ENCODE measurements around the gene PREX1.
"Not testable (repeated sequence)": the region's sequence is repeated elsewhere in the genome, so short reads cannot be mapped to it uniquely, and the experiment has no call there.

PREX1 gene

DNA sequence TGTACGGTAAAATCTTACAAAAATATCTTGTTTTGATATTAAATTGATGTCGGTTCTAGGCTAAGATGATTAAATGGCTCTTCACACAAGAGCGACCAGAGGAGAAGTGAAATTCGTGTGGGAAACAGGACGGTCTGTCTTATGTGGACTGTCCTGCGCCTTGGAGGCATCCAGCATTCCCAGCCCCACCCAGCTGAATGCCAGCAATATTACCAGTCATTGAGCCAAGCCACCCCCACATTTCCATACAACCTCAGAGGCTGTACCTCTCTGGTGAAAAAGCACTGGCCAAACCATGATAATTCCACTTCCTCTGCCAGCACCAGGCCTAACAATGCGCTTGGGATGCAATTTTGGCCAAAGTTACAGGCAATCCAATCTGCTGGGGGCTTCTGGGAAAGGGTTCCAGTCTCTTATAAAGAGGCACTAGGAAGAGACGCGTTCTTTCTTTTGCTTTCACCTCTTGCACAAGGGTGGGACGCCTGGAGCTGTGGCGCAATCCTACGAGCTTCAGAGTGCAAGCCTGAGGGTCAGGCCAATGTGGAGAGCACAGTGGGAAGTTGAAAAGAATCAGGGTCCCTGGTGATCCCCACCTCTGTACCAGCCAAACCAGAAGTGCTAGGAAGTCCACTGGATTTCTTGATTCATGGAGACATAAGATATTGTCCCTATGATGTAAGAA lies 213.1 kb downstream of the PREX1 start:
- no peak for DNase-seq

DNA sequence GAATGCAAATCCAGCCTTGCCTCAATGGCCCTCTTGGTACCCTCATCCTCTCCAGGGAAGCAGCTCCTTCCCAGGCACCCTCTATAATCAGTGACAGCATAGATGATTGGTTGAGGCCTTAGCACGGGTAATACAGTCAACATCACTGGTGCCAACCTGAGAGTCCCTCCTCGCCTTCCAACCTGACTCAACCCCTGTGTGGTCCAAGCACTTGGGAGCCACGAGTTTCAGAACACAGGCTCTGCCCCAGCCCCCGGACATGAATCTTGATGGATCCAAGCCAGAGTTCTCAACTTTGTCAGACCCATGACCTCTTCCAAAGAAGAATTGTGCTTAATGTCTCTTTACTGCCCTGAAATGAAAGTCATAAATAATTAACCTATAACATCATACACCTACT lies 213.9 kb downstream of the PREX1 start:
- no peak for DNase-seq

DNA sequence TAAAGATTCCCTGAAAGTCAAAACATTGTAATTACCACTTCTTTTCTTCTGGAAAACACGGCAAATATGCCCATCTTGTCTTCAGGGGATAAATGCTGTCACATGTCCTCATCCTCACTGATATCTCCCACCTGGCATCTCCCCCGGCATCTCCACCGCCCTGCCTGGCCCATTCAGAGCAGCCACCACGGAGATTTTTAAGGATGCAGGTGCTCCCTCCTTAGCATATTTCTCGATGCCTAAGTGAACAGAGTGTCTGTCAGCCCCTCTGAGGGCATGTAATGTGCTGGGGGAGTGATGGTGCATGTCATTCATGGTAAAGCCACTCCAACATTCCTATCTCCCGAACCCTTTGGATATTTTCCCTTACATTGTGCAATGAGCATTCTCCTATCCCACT lies 215.5 kb downstream of the PREX1 start:
- DNase-seq, result no peak

DNA sequence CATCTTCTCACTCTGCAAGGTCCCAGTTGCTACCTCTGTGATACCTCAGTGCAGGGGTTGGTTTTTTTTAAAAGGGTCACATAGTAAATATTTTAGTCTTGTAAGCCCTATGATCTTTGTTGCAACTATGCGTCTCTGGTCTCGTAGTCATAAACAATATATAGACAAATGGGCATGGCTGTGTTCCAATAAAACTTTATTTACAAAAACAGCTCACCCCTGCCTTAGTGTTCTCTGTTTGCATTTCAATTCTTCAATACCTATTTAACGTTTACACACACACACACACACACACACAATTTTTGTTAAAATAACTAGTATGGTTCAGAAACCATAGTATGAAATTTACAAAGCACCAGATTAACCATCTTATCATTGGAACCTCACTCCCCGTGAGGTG lies 216.8 kb downstream of the PREX1 start:
- no peak for DNase-seq

DNA sequence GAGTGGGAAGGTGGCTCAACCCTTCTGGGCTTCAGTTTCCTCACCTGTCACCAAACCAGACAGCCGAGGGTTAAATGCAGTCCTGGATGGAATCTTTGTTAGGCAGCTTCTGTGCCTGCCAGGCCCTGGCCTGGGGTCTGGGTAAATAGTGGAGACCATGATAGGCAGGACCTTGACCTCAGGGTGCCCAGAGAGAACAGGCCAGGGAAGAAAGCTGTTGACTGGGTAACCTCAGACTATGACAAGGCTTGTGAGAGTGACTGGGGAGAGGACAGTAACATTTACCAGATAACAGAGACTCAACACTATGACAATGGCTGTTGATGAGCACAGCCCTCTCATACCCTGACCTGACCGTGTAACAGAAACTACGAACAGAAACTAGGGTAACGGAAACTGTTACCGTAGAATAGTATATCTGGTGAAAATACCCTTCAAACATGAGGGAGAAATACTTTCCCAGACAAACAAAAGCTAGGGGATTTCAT lies 218.3 kb downstream of the PREX1 start:
- no peak for DNase-seq

DNA sequence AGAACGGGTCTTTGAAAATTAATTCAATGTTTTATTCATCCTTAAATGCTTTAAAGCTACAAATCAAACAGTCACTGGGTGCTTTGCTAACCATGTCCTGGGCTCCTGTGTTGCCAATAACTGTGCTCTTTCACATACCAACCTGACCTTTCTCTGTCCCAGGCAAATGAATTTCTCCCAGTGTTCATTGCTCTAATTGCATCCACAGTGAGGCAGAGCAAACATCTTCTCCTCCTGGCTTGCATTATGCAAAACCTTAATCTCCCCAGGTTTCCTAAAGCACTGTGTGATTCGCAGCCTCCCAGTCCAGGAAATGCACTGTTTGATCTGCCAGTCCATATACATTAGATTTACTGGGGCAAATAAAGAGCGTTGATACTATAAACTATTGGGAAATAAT lies 219.0 kb downstream of the PREX1 start:
- no peak for DNase-seq

DNA sequence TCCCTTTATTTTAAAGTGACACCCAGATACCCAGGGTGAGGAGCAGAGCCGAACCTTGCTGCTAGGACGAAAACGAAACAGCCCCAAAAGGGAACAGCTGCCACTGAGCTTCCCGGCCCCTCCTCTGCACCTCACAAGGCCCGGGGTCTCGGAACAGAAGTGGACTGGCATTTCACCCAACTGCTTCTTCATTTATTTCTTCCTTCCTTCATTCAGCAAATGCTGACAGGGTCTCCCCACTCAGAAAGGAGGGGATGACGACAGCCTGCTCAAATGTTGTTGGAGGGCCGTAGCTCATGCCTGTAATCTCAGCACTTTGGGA lies 220.3 kb downstream of the PREX1 start:
- DNase-seq, result no peak

DNA sequence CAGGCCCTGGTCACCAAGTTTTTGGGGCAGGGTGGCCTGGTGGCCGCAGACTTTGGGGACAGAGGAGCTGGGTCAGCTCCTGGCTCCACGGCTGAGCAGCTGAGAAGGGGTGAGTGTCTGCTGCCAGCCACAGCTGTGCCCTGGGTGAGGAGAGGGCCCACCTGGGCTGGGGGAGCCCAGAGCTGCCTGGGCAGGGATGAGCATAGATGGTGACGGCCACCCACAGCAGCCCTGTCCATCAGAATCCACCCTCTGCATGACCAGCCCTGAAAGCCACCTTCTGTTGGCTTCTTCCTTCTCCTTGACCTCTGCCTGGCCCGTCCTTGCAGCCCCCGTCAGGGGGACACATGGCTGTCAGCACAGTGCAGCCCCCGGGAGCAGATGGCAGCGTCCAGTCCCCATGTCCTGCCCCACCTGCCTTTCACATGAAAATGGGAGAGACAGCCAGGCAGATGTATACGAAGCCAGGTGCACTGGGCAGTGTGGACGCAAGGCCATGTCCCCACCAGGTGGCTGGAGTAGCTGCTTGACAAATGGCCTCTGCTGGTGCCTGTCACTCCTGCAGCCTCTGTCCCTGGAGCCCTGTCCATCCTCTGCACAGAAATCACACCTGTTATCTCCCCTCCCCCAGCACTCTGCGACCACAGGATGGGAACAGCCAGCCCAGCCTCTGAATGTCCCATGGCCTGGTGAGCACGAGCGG lies 220.8 kb downstream of the PREX1 start:
- DNase-seq, result no peak

DNA sequence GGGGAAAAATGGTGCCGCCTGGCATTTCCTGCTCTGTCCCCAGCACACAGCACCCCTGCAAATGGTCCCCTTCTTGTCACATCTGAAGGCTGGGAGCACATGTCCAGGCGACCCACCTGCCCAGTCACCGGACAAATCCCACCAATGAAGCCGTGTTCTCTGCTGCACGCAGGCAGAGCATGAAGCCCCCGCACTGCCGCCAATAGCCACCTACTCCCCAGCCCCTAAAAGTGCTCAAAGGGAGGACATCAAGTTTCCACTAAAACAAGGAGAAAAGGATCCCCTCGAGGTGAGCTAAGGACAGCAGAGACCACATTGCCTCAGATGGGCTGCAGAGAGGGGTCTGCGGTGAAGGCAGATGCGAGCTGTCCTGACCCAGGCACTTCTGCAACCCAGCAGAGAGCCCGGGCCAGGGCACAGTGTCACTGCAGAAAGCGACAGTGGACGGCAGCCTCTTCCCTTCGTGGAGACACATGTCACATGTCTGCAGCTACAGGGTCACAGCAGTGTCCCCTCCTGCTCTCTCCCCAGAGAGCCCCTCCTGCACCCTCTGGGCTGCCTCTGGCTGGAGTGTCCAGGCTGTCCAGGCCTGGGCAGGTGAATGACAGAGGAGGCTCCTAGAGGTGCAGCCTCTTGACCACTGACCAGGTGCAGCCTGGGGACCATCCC lies 221.5 kb downstream of the PREX1 start:
- no peak for DNase-seq

DNA sequence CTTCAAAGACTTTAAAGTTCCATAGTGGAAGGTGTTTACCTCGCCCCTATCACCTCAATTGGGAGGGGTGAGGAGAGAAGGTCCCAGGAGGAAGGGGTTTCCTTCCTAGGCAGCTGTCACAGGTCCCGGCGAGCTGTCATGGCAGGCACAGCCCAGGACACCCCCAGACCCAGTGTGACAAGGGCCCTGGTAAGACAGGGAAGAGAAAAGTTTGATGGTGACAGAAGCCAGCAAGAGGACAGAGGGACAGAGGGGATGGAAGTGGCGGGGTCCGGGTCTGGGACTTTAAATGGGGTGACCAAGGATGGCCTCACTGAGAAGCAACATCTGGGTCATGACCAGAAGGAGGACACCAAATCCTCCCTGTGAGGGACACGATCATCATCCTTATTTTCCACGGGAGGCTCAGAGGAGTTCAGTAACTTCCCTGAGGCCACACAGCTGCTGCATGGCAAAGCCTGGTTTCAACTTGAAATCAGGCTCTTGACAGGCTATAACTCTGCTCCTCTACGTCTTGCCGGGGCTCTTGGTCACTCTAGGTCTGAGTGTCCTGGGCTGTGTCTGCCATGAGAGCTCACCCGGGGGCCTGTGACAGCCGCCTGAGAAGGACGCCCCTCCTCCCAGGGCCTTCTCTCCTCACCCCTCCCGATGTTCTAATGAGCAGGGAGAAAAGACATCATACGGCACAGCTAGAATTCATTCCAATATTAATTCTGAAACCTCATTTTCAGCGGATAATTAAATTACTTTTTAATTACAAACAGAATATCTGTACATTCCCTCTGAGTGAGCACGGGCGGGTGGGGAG lies 222.2 kb downstream of the PREX1 start:
- DNase-seq, result no peak

DNA sequence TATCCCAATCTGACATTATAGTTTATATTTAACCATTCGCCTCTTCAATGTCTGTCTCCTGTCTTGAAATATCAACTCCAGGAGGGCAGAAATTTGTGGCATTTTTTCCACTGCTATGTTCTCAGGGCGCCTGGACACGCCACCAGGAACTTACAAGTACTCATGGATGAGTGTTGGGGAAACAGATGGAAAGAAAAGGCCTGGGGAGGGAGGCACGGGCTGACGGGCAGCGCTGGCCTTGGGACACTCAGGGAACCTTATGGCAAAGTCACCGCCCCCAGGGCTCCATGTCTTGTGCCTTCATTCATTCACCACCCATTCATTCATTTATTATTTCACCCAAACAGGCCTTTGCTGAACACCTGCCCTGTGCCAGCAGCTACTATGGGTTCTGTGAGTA lies 222.9 kb downstream of the PREX1 start:
- no peak for DNase-seq

DNA sequence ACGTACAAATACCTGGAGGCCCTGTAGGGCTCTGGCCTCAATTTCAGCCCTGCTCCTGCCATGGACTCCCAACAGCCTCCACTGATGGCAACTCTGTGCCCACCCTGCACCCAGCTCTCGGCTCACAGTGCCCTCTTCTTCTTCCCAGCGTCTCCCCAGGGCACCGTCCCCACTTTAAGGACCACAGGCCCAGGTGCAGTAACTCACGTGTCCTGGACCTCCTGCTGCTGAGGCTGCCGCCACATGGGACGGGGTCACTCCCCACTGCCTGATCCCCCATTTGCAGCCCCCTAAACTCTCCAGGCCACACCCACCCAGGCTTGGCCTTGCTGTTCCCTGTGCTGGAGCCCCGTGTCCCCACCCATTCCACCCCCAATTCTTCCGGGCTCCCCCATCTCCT lies 223.4 kb downstream of the PREX1 start:
- DNase-seq, result no peak

DNA sequence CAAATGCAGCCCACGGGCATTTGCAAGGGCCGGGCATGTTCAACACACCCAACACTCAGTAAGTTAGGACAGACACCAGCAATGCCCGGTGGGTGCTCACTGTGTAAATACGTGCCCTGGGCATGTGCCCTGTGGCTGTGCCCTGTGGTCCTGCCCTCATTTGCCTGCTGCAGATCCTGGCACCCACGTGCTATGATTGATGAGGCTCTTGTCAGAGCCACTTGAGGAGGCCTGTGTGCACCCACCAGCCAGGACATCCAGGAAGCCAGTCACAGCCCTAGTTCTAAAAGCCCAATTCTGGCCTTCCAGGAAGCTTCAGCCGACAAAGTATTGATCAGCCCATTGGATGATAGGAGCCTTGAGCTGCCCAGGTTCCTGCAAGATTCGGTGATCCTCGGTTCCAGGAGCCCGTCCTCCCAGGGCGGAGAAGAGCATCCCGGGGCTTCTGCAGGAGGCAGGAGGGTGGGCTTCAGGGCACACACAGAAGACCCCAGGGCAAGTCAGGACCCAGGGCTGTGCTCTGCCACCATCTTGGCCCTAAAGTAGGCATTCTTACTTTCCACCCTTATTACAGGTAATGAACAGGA lies 223.9 kb downstream of the PREX1 start:
- DNase-seq, result no peak

DNA sequence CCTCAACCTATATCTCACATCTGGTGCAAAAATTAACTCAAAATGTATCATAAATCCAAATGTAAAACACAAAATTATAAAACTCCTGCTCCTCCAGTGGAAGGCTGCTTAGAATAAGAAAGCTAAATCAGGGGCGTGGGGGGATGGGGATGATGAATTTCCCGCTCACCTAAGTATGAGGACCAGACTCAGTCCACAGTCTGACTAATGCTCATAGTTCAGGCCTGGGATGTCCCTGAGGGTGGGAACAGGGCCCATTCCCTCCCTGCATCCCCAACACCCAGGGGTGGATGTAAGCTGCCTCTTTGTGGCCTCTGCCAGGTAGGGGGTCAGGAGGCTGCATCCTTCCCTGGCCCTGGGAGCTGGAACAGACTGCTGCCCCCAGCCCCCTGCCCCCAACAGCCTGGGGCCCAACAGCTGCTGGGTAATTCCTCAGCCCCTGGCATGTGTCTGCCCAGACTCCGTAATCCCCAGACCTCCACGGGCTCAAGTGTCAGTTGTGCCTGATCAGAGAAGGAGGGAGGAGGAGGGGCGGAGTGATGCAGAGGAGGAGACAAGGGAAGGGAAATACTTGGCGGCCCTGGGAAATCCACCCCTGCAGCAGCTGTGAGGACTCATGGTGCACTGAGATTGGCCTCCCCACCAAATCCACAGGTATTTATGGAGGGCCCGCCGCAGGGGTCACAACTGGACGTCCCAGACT lies 224.5 kb downstream of the PREX1 start:
- no peak for DNase-seq

DNA sequence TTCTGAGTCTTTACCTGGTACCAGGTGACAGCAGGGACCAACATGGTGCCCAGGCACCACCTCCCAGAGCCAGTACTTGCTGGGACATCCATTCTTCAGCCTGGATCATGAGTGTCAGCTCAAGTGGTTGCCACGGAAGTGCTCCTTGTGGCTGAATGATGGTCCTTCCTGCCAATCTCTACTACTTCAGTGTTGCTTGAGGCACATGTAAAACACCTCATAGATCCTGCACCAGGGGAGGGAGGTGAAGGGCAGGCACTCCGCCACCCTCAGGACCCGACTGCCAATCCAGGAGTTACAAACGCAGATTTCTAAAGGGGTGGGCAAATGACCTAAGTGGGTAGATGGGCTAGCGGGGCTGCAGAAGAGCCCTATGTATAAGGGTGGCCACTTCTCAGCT lies 226.0 kb downstream of the PREX1 start:
- no peak for DNase-seq

DNA sequence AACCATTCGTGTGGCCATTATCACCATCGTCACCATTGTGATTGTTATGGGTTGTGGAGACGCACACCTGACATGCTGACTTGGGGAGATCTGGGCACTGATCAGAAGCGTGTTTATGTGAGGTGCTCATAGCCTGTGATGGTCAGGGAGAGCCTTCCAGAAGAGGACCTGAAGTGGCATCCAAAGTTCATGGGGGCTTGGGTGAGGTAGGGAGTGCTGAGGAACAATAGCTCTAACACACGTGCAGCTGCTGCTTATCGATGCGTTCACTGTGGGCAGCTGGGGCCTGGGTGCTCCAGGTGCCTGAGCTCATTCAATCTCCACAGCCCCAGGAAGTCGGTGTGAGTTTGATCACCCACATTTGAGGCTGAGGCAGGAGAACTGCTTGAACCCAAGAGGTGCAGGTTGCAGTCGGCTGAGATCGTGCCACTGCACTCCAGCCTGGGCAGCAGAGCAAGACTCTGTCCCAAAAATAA lies 227.3 kb downstream of the PREX1 start:
- no peak for DNase-seq

DNA sequence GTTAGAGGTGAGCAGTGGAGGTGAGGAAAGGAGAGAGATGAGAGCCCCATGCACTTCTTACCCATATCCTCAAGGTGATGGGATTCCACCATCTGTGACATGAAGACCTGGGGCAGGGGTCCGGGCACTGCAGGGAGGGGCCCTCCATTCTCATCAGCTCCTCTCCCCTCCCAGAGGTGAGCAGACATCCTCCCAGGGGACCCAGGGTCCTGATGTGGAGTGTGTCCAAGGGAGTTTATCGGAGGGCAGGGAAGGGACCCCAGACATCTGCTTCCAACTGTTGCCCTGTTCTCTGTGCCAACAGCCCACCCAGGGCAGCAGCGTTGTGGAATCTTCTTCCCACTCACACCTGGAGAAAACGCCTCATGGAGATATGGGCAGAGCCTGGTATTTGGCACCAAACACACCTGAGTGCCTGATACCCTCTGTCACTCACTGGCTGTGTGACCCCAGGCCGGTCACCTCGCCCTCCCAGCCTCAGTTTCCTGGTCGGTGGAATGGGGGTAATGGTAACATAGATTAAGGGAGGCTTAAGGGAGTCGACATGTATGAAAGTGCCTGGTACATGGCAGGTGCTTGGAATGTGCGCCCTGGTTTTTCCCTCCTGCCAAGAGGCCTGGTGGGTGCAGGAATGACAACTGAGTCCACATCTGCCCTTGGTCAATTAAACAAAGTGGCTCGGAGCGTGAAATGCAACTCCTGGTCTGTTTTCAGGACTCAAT lies 227.9 kb downstream of the PREX1 start:
- DNase-seq, result no peak

DNA sequence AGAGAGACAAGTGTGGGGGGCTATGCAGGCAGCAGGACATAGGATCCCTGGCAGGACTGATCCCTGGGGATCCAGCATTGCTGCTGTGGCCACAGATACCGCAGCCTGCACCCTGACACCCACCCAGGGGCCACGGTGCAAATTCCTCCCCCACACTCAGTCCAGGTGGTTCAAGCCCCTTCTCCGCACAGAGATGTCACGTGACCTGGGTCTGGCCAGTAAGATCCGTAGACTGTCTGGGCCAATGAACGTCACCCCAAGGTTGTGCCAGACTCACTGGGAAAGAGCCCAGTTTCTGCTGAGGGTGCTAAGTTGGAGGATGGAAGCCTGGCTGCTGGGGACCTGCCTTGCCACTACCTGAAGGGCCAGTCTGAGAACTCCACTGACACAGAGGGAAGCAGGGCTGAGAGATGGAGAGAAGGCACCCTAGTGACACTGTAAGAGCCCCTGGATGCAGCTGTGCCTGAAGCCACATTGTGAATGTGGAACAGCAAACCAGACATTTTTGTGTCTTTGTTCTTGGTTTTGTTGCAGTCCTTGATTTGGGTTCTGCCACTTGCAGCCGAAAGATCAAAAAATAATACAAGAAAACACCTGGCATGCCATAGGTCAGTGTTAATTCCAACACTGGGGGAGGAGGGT lies 228.6 kb downstream of the PREX1 start:
- DNase-seq, result no peak

DNA sequence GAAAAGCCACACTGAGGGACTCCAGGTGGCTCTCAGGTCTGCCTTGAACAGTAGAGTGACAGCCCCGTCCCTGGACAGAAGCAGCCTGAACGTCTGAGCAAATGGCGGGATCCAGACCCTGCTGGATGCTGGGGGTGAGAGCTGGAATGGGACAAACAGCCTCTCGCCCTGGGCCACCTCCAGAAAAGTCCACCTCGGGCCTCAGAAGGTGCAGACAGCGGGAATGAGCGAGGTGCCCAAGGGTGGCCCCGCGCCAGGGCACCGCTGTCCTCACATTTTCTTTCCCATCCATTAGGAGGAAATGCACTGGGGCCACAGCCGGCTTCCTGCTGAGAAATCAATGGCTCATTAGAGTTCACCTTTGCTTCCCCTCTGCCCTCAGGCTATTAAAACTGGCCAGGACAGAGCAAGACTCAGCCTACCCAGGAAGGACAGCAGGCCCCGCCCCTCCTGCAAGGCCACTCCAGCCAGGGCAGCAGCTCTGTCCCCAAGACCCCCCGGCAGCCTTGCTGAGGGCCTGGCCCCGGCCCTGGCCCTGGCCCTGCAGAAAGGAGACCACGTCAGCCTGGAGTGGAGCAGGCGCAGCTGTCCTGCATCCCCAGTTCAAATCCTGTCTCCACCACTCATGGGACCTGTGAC lies 229.4 kb downstream of the PREX1 start:
- not testable (repeated sequence) for DNase-seq

DNA sequence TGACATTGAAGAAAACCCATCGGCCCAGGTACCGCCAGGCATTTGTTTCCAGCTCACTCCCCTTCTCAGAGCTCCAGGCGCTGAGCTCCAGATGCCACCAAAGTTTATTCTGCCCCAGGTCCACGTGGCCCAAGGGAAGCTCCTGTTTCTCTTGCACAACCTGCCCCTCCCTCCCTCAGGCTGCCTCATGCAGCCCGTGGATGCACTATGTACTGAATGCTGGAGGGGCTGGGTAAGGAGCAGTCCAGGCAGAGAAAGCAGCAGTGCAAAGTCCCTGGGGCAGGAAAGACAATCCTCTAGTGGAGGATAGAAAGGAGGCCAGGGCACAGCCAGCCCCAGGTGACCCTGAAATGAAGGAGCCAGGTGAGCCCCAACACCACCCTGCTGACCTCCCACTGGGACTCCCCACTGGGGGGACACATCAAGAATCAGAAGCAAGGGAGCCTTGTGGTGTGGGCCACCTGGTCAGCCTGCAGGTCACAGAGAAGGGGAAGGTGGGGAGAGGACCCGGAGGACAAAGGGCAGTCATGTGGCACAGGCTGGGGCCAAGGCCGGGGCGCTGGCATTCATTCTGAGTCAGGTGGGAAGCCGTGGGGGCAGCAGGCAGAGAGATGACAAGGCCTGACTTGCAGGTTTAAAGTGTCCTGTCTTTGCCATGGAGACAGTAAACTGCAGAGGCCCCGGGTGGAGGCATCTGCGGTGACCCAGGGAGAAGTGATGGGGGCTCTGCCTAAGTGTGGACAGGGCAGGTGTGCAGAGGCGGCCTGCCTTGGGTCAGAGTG lies 230.1 kb downstream of the PREX1 start:
- no peak for DNase-seq
